Mesendoderm (in vitro differentiated cells): Measurements from ENCODE around the gene PRDM16.

Experiments used
- DNase-seq: peaks from one replicate; pipeline ENCODE4 v3.0.0; 2013
- H2AK5ac ChIP-seq: 2 replicates; pipeline ENCODE4 v1.6.1; 2013; ENCODE audit warnings: low read length, inconsistent platforms
- H2BK120ac ChIP-seq: 2 replicates; pipeline ENCODE4 v1.6.1; 2013; ENCODE audit warnings: low read depth, mild to moderate bottlenecking, low read length, moderate library complexity, mixed read lengths
- H2BK15ac ChIP-seq: replicated peaks from 2 replicates; pipeline ENCODE4 v1.6.1; 2013; ENCODE audit warnings: low read depth, mild to moderate bottlenecking, moderate library complexity
- H2BK5ac ChIP-seq: 2 replicates; pipeline ENCODE4 v1.6.1; 2013; ENCODE audit warnings: low read length, inconsistent platforms
- H3K18ac ChIP-seq: 2 replicates; pipeline ENCODE4 v1.6.1; 2013; ENCODE audit warnings: mild to moderate bottlenecking, low read length, mixed read lengths
- H3K23ac ChIP-seq: one replicate; pipeline ENCODE4 v1.6.1; 2013; ENCODE audit warnings: low read length
- H3K27ac ChIP-seq: 2 replicates; pipeline ENCODE4 v1.5.1; 2013; ENCODE audit warnings: low read depth, mild to moderate bottlenecking, inconsistent platforms, low read length, moderate library complexity
- H3K27me3 ChIP-seq: 2 replicates; pipeline ENCODE4 v1.6.1; 2013; ENCODE audit warnings: low read length, control low read depth, mild to moderate bottlenecking, inconsistent platforms; ENCODE audit not compliant: insufficient read depth, poor library complexity
- H3K36me3 ChIP-seq: 2 replicates; pipeline ENCODE4 v1.6.1; 2013; ENCODE audit warnings: low read length, inconsistent platforms; ENCODE audit not compliant: control insufficient read depth, insufficient read depth
- H3K4ac ChIP-seq: one replicate; pipeline ENCODE4 v1.6.1; 2013; ENCODE audit warnings: low read depth, mild to moderate bottlenecking, low read length, moderate library complexity
- H3K4me1 ChIP-seq: 2 replicates; pipeline ENCODE4 v1.6.1; 2013; ENCODE audit warnings: low read depth, low read length, inconsistent platforms; ENCODE audit not compliant: control insufficient read depth
- H3K4me2 ChIP-seq: 2 replicates; pipeline ENCODE4 v1.6.1; 2013; ENCODE audit warnings: low read length
- H3K4me3 ChIP-seq: 2 replicates; pipeline ENCODE4 v1.5.1; 2013; ENCODE audit warnings: mild to moderate bottlenecking, low read length
- H3K56ac ChIP-seq: one replicate; pipeline ENCODE4 v1.6.1; 2013; ENCODE audit warnings: low read length
- H3K79me1 ChIP-seq: 2 replicates; pipeline ENCODE4 v1.6.1; 2013; ENCODE audit warnings: low read length, inconsistent platforms
- H3K79me2 ChIP-seq: 2 replicates; pipeline ENCODE4 v1.6.1; 2013; ENCODE audit warnings: mild to moderate bottlenecking, low read length; ENCODE audit not compliant: control insufficient read depth, insufficient read depth
- H3K9ac ChIP-seq: 2 replicates; pipeline ENCODE4 v1.6.1; 2013; ENCODE audit warnings: low read length, inconsistent platforms
- H4K5ac ChIP-seq: one replicate; pipeline ENCODE4 v1.6.1; 2013; ENCODE audit warnings: low read length
- H4K8ac ChIP-seq: one replicate; pipeline ENCODE4 v1.6.1; 2013; ENCODE audit warnings: low read depth, mild to moderate bottlenecking, control low read depth, low read length, moderate library complexity
- WGBS: extraction: QIAGEN DNeasy Blood & Tissue Kit; methylation state at CpG from one replicate; pipeline ENCODE4 v1.1.7; 2013; ENCODE audit warnings: low lambda C conversion rate, missing lambda C conversion rate; ENCODE audit not compliant: insufficient coverage; ENCODE audit errors: extremely low coverage; 5-methylcytosine and 5-hydroxymethylcytosine counted together

Gene PRDM16

GRCh38 chr1:3267550-3268270, 198.7 kb downstream of the PRDM16 start:
- Histone ChIP-seq H3K27ac (no peak overlapping the region), H2BK5ac (no peak overlapping the region), H3K18ac (no peak overlapping the region), H2BK15ac (no peak overlapping the region), H3K27me3 (no peaks in the 10 kb centered on the region), H2AK5ac (no peak overlapping the region), H3K36me3 (no peaks in the 10 kb centered on the region), H4K8ac (no peak overlapping the region), H2BK120ac (no peak overlapping the region), H3K56ac (no peak overlapping the region), H3K9ac (no peak overlapping the region), H3K4me3 (no peak overlapping the region), H3K79me2 (no peaks in the 10 kb centered on the region), H3K4me1 (no peaks in the 10 kb centered on the region), H3K79me1 (no peaks in the 10 kb centered on the region), H4K5ac (no peak overlapping the region), H3K4ac (no peak overlapping the region), H3K4me2 (no peak overlapping the region), H3K23ac (no peak overlapping the region)
- no peak for DNase-seq
- no CpG with 5 or more reads among the region's 43 CpGs for WGBS

- H3K9ac ChIP-seq: no peak overlapping the region
- H3K18ac ChIP-seq: no peak overlapping the region
- no peaks in the 10 kb centered on the region for H3K36me3 ChIP-seq
- H3K79me1 ChIP-seq: no peaks in the 10 kb centered on the region
- no peak overlapping the region for H2BK5ac ChIP-seq
- H3K27ac ChIP-seq: no peak overlapping the region
- no peak overlapping the region for H3K4ac ChIP-seq
- H4K5ac ChIP-seq: no peak overlapping the region
- WGBS: no CpG with 5 or more reads among the region's 11 CpGs
- no peaks in the 10 kb centered on the region for H3K27me3 ChIP-seq
- H4K8ac ChIP-seq: no peak overlapping the region
- H3K4me3 ChIP-seq: no peak overlapping the region
- no peak overlapping the region for H3K4me2 ChIP-seq
- no peak for DNase-seq
- no peaks in the 10 kb centered on the region for H3K4me1 ChIP-seq
- no peak overlapping the region for H2AK5ac ChIP-seq
- no peak overlapping the region for H3K23ac ChIP-seq
- no peaks in the 10 kb centered on the region for H3K79me2 ChIP-seq
- H2BK15ac ChIP-seq: no peak overlapping the region
- H2BK120ac ChIP-seq: no peak overlapping the region
- H3K56ac ChIP-seq: no peak overlapping the region
These were observed 199.3 kb downstream of the PRDM16 start for GRCh38 chr1:3268281-3268680.

GRCh38 chr1:3270403-3271245, 201.6 kb downstream of the PRDM16 start:
- Histone ChIP-seq H3K4me1 (no peaks in the 10 kb centered on the region), H4K8ac (no peak overlapping the region), H3K27ac (no peak overlapping the region), H3K4me2 (no peak overlapping the region), H3K36me3 (no peaks in the 10 kb centered on the region), H3K4me3 (no peak overlapping the region), H3K18ac (no peak overlapping the region), H2BK15ac (no peak overlapping the region), H3K79me2 (no peaks in the 10 kb centered on the region), H2AK5ac (no peak overlapping the region), H3K27me3 (no peaks in the 10 kb centered on the region), H3K23ac (no peak overlapping the region), H3K9ac (no peak overlapping the region), H3K4ac (no peak overlapping the region), H3K56ac (no peak overlapping the region), H2BK120ac (no peak overlapping the region), H3K79me1 (no peaks in the 10 kb centered on the region), H4K5ac (no peak overlapping the region), H2BK5ac (no peak overlapping the region)
- WGBS: no CpG with 5 or more reads among the region's 27 CpGs
- no peak for DNase-seq

DNA sequence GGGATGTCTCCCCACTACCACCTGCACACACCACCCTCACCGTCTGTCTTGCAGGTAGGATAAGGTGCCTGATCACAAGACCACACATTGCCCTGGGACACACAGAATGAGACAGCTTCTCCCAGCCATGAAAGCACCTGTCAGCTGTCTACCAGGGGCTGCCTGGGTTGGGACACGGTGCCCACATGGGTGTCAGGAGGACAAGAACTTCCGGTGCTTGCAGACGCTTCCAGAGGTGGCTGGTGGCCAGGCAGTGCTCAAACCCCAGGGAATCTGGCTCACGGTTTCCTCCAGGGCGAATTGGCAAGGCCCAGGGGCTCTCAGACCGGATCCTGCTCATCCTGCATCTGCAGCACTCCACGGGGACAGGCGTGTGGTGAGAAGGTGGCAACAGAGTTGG, 202.9 kb downstream of the PRDM16 start:
- Histone ChIP-seq H3K36me3 (no peaks in the 10 kb centered on the region), H2AK5ac (no peak overlapping the region), H4K5ac (no peak overlapping the region), H3K18ac (no peak overlapping the region), H3K4me3 (no peak overlapping the region), H3K79me1 (no peaks in the 10 kb centered on the region), H3K27ac (no peak overlapping the region), H3K4ac (no peak overlapping the region), H2BK5ac (no peak overlapping the region), H3K4me2 (no peak overlapping the region), H2BK15ac (no peak overlapping the region), H4K8ac (no peak overlapping the region), H3K27me3 (no peaks in the 10 kb centered on the region), H2BK120ac (no peak overlapping the region), H3K56ac (no peak overlapping the region), H3K4me1 (no peaks in the 10 kb centered on the region), H3K79me2 (no peaks in the 10 kb centered on the region), H3K9ac (no peak overlapping the region), H3K23ac (no peak overlapping the region)
- no CpG with 5 or more reads among the region's 9 CpGs for WGBS
- no peak for DNase-seq

- H2AK5ac ChIP-seq: no peak overlapping the region
- DNase-seq: no peak
- no peak overlapping the region for H4K8ac ChIP-seq
- no peak overlapping the region for H3K23ac ChIP-seq
- H2BK120ac ChIP-seq: no peak overlapping the region
- no peak overlapping the region for H2BK15ac ChIP-seq
- H3K79me1 ChIP-seq: no peaks in the 10 kb centered on the region
- no peak overlapping the region for H2BK5ac ChIP-seq
- no peaks in the 10 kb centered on the region for H3K79me2 ChIP-seq
- no CpG with 5 or more reads among the region's 29 CpGs for WGBS
- H3K36me3 ChIP-seq: no peaks in the 10 kb centered on the region
- H3K4me3 ChIP-seq: no peak overlapping the region
- H3K4ac ChIP-seq: no peak overlapping the region
- no peak overlapping the region for H3K27ac ChIP-seq
- H3K4me2 ChIP-seq: no peak overlapping the region
- H3K18ac ChIP-seq: no peak overlapping the region
- no peak overlapping the region for H3K9ac ChIP-seq
- H3K27me3 ChIP-seq: no peaks in the 10 kb centered on the region
- H3K56ac ChIP-seq: no peak overlapping the region
- H4K5ac ChIP-seq: no peak overlapping the region
- H3K4me1 ChIP-seq: no peaks in the 10 kb centered on the region
These were observed 203.5 kb downstream of the PRDM16 start for GRCh38 chr1:3272321-3273045.
